CD8-positive, alpha-beta memory T cell (primary cell): Measurements from ENCODE around the gene ZNF783. TPM values are rescaled to one million over a fixed set of nuclear protein-coding genes. Genes with fewer than 3 reads are reported as not detected.
"Not testable (repeated sequence)": the region's sequence is repeated elsewhere in the genome, so short reads cannot be mapped to it uniquely, and the experiment has no call there.

ENCODE experiments used
- CTCF ChIA-PET: fragments of 350-600 bp; sonication (Branson Sonifier 250); formaldehyde crosslinking; loops from one replicate; lab custom pipeline; 2021; ENCODE audit warnings: antibody characterized with exemption; lab: Charles Lee
- POLR2A ChIA-PET: fragments of 350-600 bp; sonication (Branson Sonifier 250); formaldehyde crosslinking; loops from one replicate; lab custom pipeline; 2021; ENCODE audit warnings: antibody characterized with exemption; lab: Charles Lee
- DNase-seq, 5 donors: peaks; one replicate each; pipeline versions ENCODE4 v3.0.0 to v3.0.0-alpha.2; 2020 to 2022; ENCODE audit warnings: mixed read lengths in 1 of 5
- H3K27ac ChIP-seq: one replicate; pipeline ENCODE4 v1.7.0; 2013; ENCODE audit warnings: low read depth, mild to moderate bottlenecking, low read length, moderate library complexity
- H3K27me3 ChIP-seq: 2 replicates; pipeline ENCODE4 v1.7.0; 2013; ENCODE audit warnings: low read length, mild to moderate bottlenecking; ENCODE audit not compliant: insufficient read depth, poor library complexity, severe bottlenecking
- H3K36me3 ChIP-seq: 2 replicates; pipeline ENCODE4 v1.7.0; 2013; ENCODE audit warnings: mild to moderate bottlenecking, low read length, moderate library complexity; ENCODE audit not compliant: insufficient read depth
- H3K4me1 ChIP-seq: 2 replicates; pipeline ENCODE4 v1.7.0; 2013; ENCODE audit warnings: mild to moderate bottlenecking, low read length, moderate library complexity; ENCODE audit not compliant: insufficient read depth
- H3K4me3 ChIP-seq: 2 replicates; pipeline ENCODE4 v1.7.0; 2013; ENCODE audit warnings: mild to moderate bottlenecking, low read length
- H3K9me3 ChIP-seq: 2 replicates; pipeline ENCODE4 v1.7.0; 2013; ENCODE audit warnings: mild to moderate bottlenecking, low read length
- H3K27ac Mint-ChIP-seq, 8 donors: one replicate each; pipeline ENCODE4 v1.8.0; 2020 to 2021; ENCODE audit warnings: mixed read lengths in 8 of 8, mild to moderate bottlenecking in 6 of 8, inconsistent platforms in 3 of 8, moderate library complexity in 3 of 8
- H3K27me3 Mint-ChIP-seq, 2 donors: one replicate each; pipeline ENCODE4 v1.8.0; 2020 to 2021; ENCODE audit warnings: mixed read lengths in 2 of 2, mild to moderate bottlenecking in 1 of 2, moderate library complexity in 1 of 2
- H3K36me3 Mint-ChIP-seq, 3 donors: one replicate each; pipeline ENCODE4 v1.8.0; 2020 to 2021; ENCODE audit warnings: mixed read lengths in 3 of 3, inconsistent platforms in 1 of 3, mild to moderate bottlenecking in 1 of 3
- H3K4me1 Mint-ChIP-seq, 3 donors: one replicate each; pipeline ENCODE4 v1.8.0; 2020 to 2021; ENCODE audit warnings: mixed read lengths in 3 of 3, inconsistent platforms in 1 of 3, mild to moderate bottlenecking in 1 of 3
- H3K4me3 Mint-ChIP-seq, 7 donors: one replicate each; pipeline ENCODE4 v1.8.0; 2020 to 2021; ENCODE audit warnings: mixed read lengths in 7 of 7, mild to moderate bottlenecking in 6 of 7, moderate library complexity in 4 of 7, inconsistent platforms in 2 of 7
- H3K9me3 Mint-ChIP-seq, 5 donors: one replicate each; pipeline ENCODE4 v1.8.0; 2020 to 2022; ENCODE audit warnings: mixed read lengths in 5 of 5, mild to moderate bottlenecking in 3 of 5, moderate library complexity in 2 of 5, inconsistent platforms in 1 of 5
- polyA plus RNA-seq: library from polyadenylated mRNA; unstranded; fragments of 300-500 nt; fragmentation: Illumina TruSeq; gene quantifications from one replicate; pipeline ENCODE4 v1.2.3, GENCODE V29; 2021
- total RNA-seq, 2 experiments: library from RNA; stranded (reverse); gene quantifications; one replicate each; pipeline ENCODE4 v1.2.3, GENCODE V29; 2021

The ZNF783 gene
- total and polyA plus RNA-seq, 3 experiments from 2014 or later = 5.0 to 20.4 (median 19.7) TPM

GRCh38 chr7:149232362-149232761, 29.6 kb upstream of the ZNF783 start:
- Histone ChIP-seq H3K36me3 (no peaks in the 10 kb centered on the region), H3K4me3 (no peak overlapping the region), H3K27me3 (peaks cover 9% of the 10 kb centered on the region), H3K9me3 (no peaks in the 10 kb centered on the region), H3K27ac (no peak overlapping the region), H3K4me1 (no peaks in the 10 kb centered on the region)
- Mint-ChIP-seq H3K4me3 (no peak overlapping the region), H3K36me3 (no peaks in the 10 kb centered on the region), H3K4me1 (no peaks in the 10 kb centered on the region), H3K27me3 (peaks cover 17 to 26% of the 10 kb centered on the region in 2 donors), H3K9me3 (no peaks in the 10 kb centered on the region), H3K27ac (no peak overlapping the region)
- ChIA-PET CTCF (no interaction called here), POLR2A (no interaction called here)
- DNase-seq = no peak

DNA sequence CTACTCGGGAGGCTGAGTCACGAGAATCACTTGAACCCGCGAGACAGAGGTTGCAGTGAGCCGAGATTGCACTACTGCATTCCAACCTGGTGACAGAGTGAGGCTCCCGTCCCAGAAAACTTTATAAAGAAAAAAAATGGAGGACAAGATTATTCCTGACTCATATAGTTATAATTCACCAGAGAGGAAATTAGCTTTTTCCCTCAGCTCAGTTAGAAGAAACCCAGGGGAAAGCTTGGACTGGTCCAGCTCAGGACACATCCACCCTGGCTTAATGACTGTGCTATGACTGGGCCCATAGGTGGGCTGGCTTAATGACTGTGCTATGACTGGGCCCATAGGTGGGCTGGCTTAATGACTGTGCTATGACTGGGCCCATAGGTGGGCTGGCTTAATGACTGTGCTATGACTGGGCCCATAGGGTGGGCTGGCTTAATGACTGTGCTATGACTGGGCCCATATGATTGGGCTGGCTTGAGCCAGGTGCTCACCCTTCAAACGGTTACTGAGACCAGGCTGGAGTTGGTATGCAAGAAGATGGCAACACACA, 28.3 kb upstream of the ZNF783 start:
- POLR2A ChIA-PET, H3K9me3 Mint-ChIP-seq, DNase-seq, H3K4me1 Mint-ChIP-seq, H3K4me1 ChIP-seq, H3K9me3 ChIP-seq, H3K27ac Mint-ChIP-seq, H3K4me3 ChIP-seq, H3K27me3 ChIP-seq, H3K4me3 Mint-ChIP-seq, H3K36me3 ChIP-seq, H3K27ac ChIP-seq, H3K36me3 Mint-ChIP-seq: not testable (repeated sequence)
- CTCF ChIA-PET = interaction anchor here (1.3 to 1.9 kb wide), 2 partner anchors 28 to 115 kb away, joined by 3 to 5 read pairs; partner anchors contain the start of gene ZNF783
- H3K27me3 Mint-ChIP-seq = peaks cover 17 to 29% of the 10 kb centered on the region in 2 donors

- Histone ChIP-seq H3K36me3 (no peaks in the 10 kb centered on the region), H3K4me3 (no peak overlapping the region), H3K4me1 (peaks cover 22% of the 10 kb centered on the region), H3K27ac (no peak overlapping the region), H3K27me3 (peaks cover 9% of the 10 kb centered on the region), H3K9me3 (no peaks in the 10 kb centered on the region)
- H3K27ac Mint-ChIP-seq = no peak overlapping the region
- peaks cover under 1 to 9% (median 3%) of the 10 kb centered on the region in 3 donors for H3K36me3 Mint-ChIP-seq
- no peak for DNase-seq
- H3K4me1 Mint-ChIP-seq = peaks cover 20 to 31% (median 26%) of the 10 kb centered on the region in 3 donors
- peaks cover 14 to 26% of the 10 kb centered on the region in 2 donors for H3K27me3 Mint-ChIP-seq
- H3K9me3 Mint-ChIP-seq = no peaks in the 10 kb centered on the region
- peak overlapping the region in 2 of 7 donors; percentile 38 to 68 for H3K4me3 Mint-ChIP-seq
- ChIA-PET CTCF (no interaction called here), POLR2A (no interaction called here)
Measured at GRCh38 chr7:149237502-149237901, 24.5 kb upstream of the ZNF783 start.

DNA sequence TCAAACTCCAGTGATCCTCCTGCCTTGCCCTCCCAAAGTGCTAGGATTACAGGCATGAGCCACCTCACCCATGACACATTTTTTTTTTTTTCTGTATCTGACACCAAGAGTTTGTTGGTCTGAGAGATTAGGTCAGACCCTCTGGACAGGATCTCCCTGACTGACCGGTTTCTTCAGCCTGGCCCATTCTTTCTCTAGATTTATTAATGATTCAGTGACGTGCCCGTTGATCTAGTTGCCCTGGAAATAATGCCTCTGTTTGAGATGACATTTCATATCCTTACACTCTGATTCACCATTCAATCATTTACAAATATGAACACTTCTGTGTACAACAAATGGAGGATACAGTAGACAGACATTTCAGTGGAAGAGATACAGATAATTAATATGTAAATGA, 23.9 kb upstream of the ZNF783 start:
- H3K27me3 ChIP-seq = peaks cover 5% of the 10 kb centered on the region
- H3K4me3 ChIP-seq = no peak overlapping the region
- H3K27ac Mint-ChIP-seq = peak overlapping the region in 2 of 8 donors; percentile 13 to 88
- peaks cover 3 to 11% (median 4%) of the 10 kb centered on the region in 3 donors for H3K36me3 Mint-ChIP-seq
- peaks cover 24 to 37% (median 32%) of the 10 kb centered on the region in 3 donors for H3K4me1 Mint-ChIP-seq
- DNase-seq = no peak
- H3K27me3 Mint-ChIP-seq = peaks cover 9 to 20% of the 10 kb centered on the region in 2 donors
- H3K4me3 Mint-ChIP-seq = peak overlapping the region; percentile 33 to 98 (median 91)
- H3K4me1 ChIP-seq = peaks cover 22% of the 10 kb centered on the region
- ChIA-PET CTCF (no interaction called here), POLR2A (no interaction called here)
- H3K27ac ChIP-seq = no peak overlapping the region
- H3K9me3 Mint-ChIP-seq = peaks cover 0 to 2% (median 0%) of the 10 kb centered on the region in 5 donors
- no peaks in the 10 kb centered on the region for H3K9me3 ChIP-seq
- no peaks in the 10 kb centered on the region for H3K36me3 ChIP-seq

DNA sequence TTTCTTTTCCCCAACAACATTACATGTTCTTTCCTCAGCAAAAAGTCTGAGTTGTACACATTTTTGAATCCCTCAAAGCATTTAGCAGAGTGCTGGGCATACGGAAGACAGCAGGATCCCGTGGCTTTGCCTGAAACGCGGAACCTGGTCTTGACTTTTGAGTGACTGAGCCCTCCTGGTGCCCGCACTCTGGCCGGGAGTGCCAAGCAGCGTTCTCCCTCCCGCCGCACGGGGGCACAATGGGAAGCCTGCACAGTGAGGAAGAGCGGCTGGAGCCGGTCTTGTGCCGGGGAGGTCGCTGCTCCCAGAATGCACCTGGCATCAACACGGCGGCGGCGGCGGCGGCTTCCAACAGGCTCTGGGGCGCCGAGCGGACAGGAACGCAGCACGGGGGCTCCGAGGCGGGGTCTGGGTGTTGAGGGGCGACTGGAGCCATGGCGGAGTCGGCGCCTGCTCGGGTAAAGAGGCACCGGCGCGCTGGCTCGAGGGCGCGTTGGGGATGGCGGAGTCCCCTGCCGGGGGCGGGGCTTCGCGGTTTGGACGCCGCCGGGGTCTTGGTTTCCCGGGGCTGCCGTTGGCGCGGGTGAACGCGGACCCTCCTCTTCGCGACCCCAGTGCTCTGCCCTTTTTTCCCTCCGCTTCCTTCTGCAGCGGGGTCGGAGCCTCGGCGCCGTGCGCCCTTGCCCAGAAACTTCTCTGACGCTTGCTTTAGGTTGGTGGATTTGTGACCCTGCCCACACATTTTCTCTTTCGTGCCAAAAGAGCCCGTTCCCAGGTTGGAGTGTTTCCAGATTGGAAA, 22.5 kb upstream of the ZNF783 start, which contains the start of gene ZNF212:
Gene ZNF212, plus strand, starts transcription at position 307 of the 799 bp plus-strand sequence. Its CDS starts 128 bp downstream, at position 435.
- H3K27me3 ChIP-seq = no peaks in the 10 kb centered on the region
- peak; percentile 79 to 90 (median 82) for DNase-seq
- H3K36me3 ChIP-seq = no peaks in the 10 kb centered on the region
- peak within 1 kb of the TSS; percentile 76 to 98 (median 86) for H3K27ac Mint-ChIP-seq
- peaks cover 22% of the 10 kb centered on the region for H3K4me1 ChIP-seq
- peaks cover 6 to 12% of the 10 kb centered on the region in 2 donors for H3K27me3 Mint-ChIP-seq
- peaks cover 28 to 39% (median 34%) of the 10 kb centered on the region in 3 donors for H3K4me1 Mint-ChIP-seq
- peak within 1 kb of the TSS; percentile 98 for H3K4me3 ChIP-seq
- POLR2A ChIA-PET = no interaction called here
- H3K9me3 ChIP-seq = no peaks in the 10 kb centered on the region
- H3K27ac ChIP-seq = peak within 1 kb of the TSS; percentile 84
- H3K4me3 Mint-ChIP-seq = peak within 1 kb of the TSS; percentile 89 to 98 (median 92)
- H3K36me3 Mint-ChIP-seq = peaks cover 3 to 11% (median 4%) of the 10 kb centered on the region in 3 donors
- CTCF ChIA-PET = interaction anchor here (0.8 to 2.8 kb wide), 4 partner anchors 10 to 221 kb away, joined by 3 to 14 read pairs (median 4); partner anchors contain the start of genes ZNF777 and ZNF783
- peaks cover 0 to 2% (median 0%) of the 10 kb centered on the region in 5 donors for H3K9me3 Mint-ChIP-seq

- H3K9me3 Mint-ChIP-seq = peaks cover 0 to 2% (median 0%) of the 10 kb centered on the region in 5 donors
- DNase-seq = no peak
- Histone ChIP-seq H3K27me3 (no peaks in the 10 kb centered on the region), H3K4me1 (peaks cover 22% of the 10 kb centered on the region), H3K9me3 (no peaks in the 10 kb centered on the region), H3K36me3 (no peaks in the 10 kb centered on the region), H3K4me3 (peak overlapping the region; percentile 98), H3K27ac (peak overlapping the region; percentile 84)
- POLR2A ChIA-PET = interaction anchor here (0.7 kb wide), 1 partner anchor 11 kb away, joined by 4 read pairs; no protein-coding TSS in a partner anchor
- H3K36me3 Mint-ChIP-seq = peaks cover 3 to 11% (median 4%) of the 10 kb centered on the region in 3 donors
- peaks cover 33 to 47% (median 42%) of the 10 kb centered on the region in 3 donors for H3K4me1 Mint-ChIP-seq
- CTCF ChIA-PET = interaction anchor here (0.8 to 2.8 kb wide), 5 partner anchors 9 to 220 kb away, joined by 3 to 14 read pairs (median 4); partner anchors contain the start of genes ZNF777 and ZNF783
- peaks cover 6 to 12% of the 10 kb centered on the region in 2 donors for H3K27me3 Mint-ChIP-seq
- peak overlapping the region in 6 of 8 donors; percentile 44 to 88 (median 58) for H3K27ac Mint-ChIP-seq
- peak overlapping the region; percentile 89 to 98 (median 92) for H3K4me3 Mint-ChIP-seq
Measured at GRCh38 chr7:149240637-149241036, 21.4 kb upstream of the ZNF783 start.

DNA sequence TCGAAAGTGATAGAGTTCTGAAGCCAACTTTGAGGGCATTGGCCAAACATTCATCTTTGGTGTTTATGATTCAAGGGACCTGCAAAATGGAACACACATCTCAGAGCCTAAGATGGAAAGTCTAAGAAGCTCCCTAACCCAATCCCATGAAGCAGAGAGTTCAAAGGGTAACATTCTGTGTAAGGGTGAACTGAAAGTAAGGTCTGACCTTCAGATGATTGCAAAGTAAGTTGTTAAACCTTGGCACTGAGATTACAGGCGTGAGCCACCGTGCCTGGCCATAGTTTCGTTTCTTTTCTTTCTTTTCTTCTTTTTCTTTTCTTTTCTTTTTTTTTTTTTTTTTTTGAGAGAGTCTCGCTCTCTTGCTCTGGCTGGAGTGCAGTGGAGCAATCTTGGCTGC, 20.3 kb upstream of the ZNF783 start:
- peaks cover 3 to 14% (median 4%) of the 10 kb centered on the region in 3 donors for H3K36me3 Mint-ChIP-seq
- ChIA-PET POLR2A (interaction anchor here (0.7 kb wide), 1 partner anchor 224 kb away, joined by 7 read pairs; no protein-coding TSS in a partner anchor), CTCF (interaction anchor here (0.7 to 2.8 kb wide), 3 partner anchors 20 to 458 kb away, joined by 3 to 14 read pairs (median 5); partner anchors contain the start of gene ZNF783)
- peaks cover 1 to 6% of the 10 kb centered on the region in 2 donors for H3K27me3 Mint-ChIP-seq
- peaks cover 0 to 2% (median 0%) of the 10 kb centered on the region in 5 donors for H3K9me3 Mint-ChIP-seq
- H3K4me3 ChIP-seq = no peak overlapping the region
- H3K27ac Mint-ChIP-seq = no peak overlapping the region
- H3K4me1 Mint-ChIP-seq = peaks cover 38 to 53% (median 48%) of the 10 kb centered on the region in 3 donors
- H3K27me3 ChIP-seq = no peaks in the 10 kb centered on the region
- H3K4me1 ChIP-seq = peaks cover 22% of the 10 kb centered on the region
- H3K27ac ChIP-seq = no peak overlapping the region
- H3K9me3 ChIP-seq = no peaks in the 10 kb centered on the region
- no peak for DNase-seq
- peak overlapping the region; percentile 24 to 96 (median 46) for H3K4me3 Mint-ChIP-seq
- no peaks in the 10 kb centered on the region for H3K36me3 ChIP-seq
